ENCODE results near the gene ASCL5. TPM values are rescaled to one million over a fixed set of nuclear protein-coding genes. Genes with fewer than 3 reads are reported as not detected.

ASCL5 gene
- total and polyA plus RNA-seq, 12 donors, result 0.10 TPM; not detected in 11

GRCh38 chr1:201128476-201128875 is 1.5 kb upstream of the ASCL5 start:
- H3K27ac ChIP-seq, result no peak overlapping the region
- peaks cover 3% of the 10 kb centered on the region for H3K27me3 ChIP-seq
- H3K36me3 ChIP-seq (replicated peaks in 1 of 2), result no peaks in the 10 kb centered on the region
- TF ChIP-seq POLR2A (IDR thresholded peaks at IDR 0.05) (no peak), CTCF (IDR thresholded peaks at IDR 0.05) (no peak)
- WGBS, 4 donors, result 88 to 91% (median 90%) methylated on average over 9 of the region's 9 CpGs
- intact Hi-C loops (cut with DNase I), result no loop called here
- peaks cover 0 to 7% of the 10 kb centered on the region in 2 donors for H3K4me1 ChIP-seq (replicated peaks in 1 of 2)
- DNase-seq, result no peak
- no peaks in the 10 kb centered on the region for H3K9me3 ChIP-seq (replicated peaks in 1 of 3)
- no peak overlapping the region for H3K4me3 ChIP-seq

GRCh38 chr1:201127755-201128455 is 921 bp upstream of the ASCL5 start:
- no peak for DNase-seq
- no peak for TF ChIP-seq POLR2A (IDR thresholded peaks at IDR 0.05)
- no peak for TF ChIP-seq CTCF (IDR thresholded peaks at IDR 0.05)
- intact Hi-C loops (cut with DNase I), result no loop called here

GRCh38 chr1:201126463-201126831 is 537 bp downstream of the ASCL5 start:
- Histone ChIP-seq H3K27me3 (peaks cover 15% of the 10 kb centered on the region), H3K4me3 (no peak overlapping the region), H3K36me3 (replicated peaks in 1 of 2) (no peaks in the 10 kb centered on the region), H3K9me3 (replicated peaks in 1 of 3) (no peaks in the 10 kb centered on the region), H3K4me1 (replicated peaks in 1 of 2) (peaks cover 0 to 5% of the 10 kb centered on the region in 2 donors), H3K27ac (peak overlapping the region in 1 of 5 donors; percentile 32)
- intact Hi-C loops (cut with DNase I), result no loop called here
- DNase-seq, result no peak
- no peak for TF ChIP-seq POLR2A (IDR thresholded peaks at IDR 0.05)
- TF ChIP-seq CTCF (IDR thresholded peaks at IDR 0.05), result no peak
- WGBS, 4 donors, result 57 to 100% (median 66%) methylated on average over 1 to 3 of the region's 3 CpGs

More at GRCh38 chr1:201127755-201128455, 921 bp upstream of the ASCL5 start:
- Histone ChIP-seq H3K4me3 (no peak overlapping the region), H3K4me1 (replicated peaks in 1 of 2) (peaks cover 0 to 7% of the 10 kb centered on the region in 2 donors), H3K27ac (no peak overlapping the region), H3K36me3 (replicated peaks in 1 of 2) (no peaks in the 10 kb centered on the region), H3K27me3 (peaks cover 9% of the 10 kb centered on the region), H3K9me3 (replicated peaks in 1 of 3) (no peaks in the 10 kb centered on the region)
- 89 to 98% (median 94%) methylated on average over 4 to 17 of the region's 17 CpGs for WGBS, 4 donors

- Histone ChIP-seq H3K9me3 (replicated peaks in 1 of 3) (no peaks in the 10 kb centered on the region), H3K4me1 (replicated peaks in 1 of 2) (no peaks in the 10 kb centered on the region), H3K27ac (no peak overlapping the region), H3K27me3 (peaks cover 15% of the 10 kb centered on the region), H3K36me3 (replicated peaks in 1 of 2) (no peaks in the 10 kb centered on the region), H3K4me3 (no peak overlapping the region)
- WGBS, 4 donors, result 67 to 77% (median 73%) methylated on average over 7 of the region's 7 CpGs
- TF ChIP-seq POLR2A (IDR thresholded peaks at IDR 0.05), result no peak
- no peak for TF ChIP-seq CTCF (IDR thresholded peaks at IDR 0.05)
- intact Hi-C loops (cut with DNase I), result no loop called here
- no peak for DNase-seq
These were observed 1.2 kb downstream of the ASCL5 start for GRCh38 chr1:201125800-201126199.

Data from adrenal gland (tissue), 12 donors.